Trophoblast cell (in vitro differentiated cells and primary cell): Measurements from ENCODE around the gene LIN7B.

Source experiments
- DNase-seq, 2 donors: peaks; one replicate each; pipeline ENCODE4 v3.0.0-alpha.2; 2016
- H2AFZ ChIP-seq: 2 replicates; pipeline ENCODE4 v1.6.1; 2013; ENCODE audit warnings: low read length, moderate library complexity, mild to moderate bottlenecking; ENCODE audit not compliant: insufficient read depth, poor library complexity
- H2AK5ac ChIP-seq: 2 replicates; pipeline ENCODE4 v1.6.1; 2013; ENCODE audit warnings: mild to moderate bottlenecking, low read length
- H2BK120ac ChIP-seq: 2 replicates; pipeline ENCODE4 v1.6.1; 2013; ENCODE audit warnings: low read length, mild to moderate bottlenecking, moderate library complexity; ENCODE audit not compliant: insufficient read depth, poor library complexity
- H2BK12ac ChIP-seq: 2 replicates; pipeline ENCODE4 v1.6.1; 2013; ENCODE audit warnings: mild to moderate bottlenecking, low read length, moderate library complexity
- H2BK5ac ChIP-seq: 2 replicates; pipeline ENCODE4 v1.6.1; 2013; ENCODE audit warnings: low read length, low read depth, moderate library complexity, mild to moderate bottlenecking; ENCODE audit not compliant: poor library complexity
- H3K14ac ChIP-seq: 2 replicates; pipeline ENCODE4 v1.6.1; 2013; ENCODE audit warnings: mild to moderate bottlenecking, low read length
- H3K18ac ChIP-seq: 2 replicates; pipeline ENCODE4 v1.6.1; 2013; ENCODE audit warnings: mild to moderate bottlenecking, low read length
- H3K23ac ChIP-seq: 2 replicates; pipeline ENCODE4 v1.6.1; 2013; ENCODE audit warnings: low read length
- H3K27ac ChIP-seq: 2 replicates; pipeline ENCODE4 v1.5.1; 2013; ENCODE audit warnings: low read depth, mild to moderate bottlenecking, inconsistent platforms, low read length, moderate library complexity
- H3K27me3 ChIP-seq: 2 replicates; pipeline ENCODE4 v1.6.1; 2013; ENCODE audit warnings: inconsistent platforms, mild to moderate bottlenecking, low read length, moderate library complexity; ENCODE audit not compliant: insufficient read depth
- H3K36me3 ChIP-seq, 2 experiments: 1 replicate in 1 of 2; 2 replicates in 1 of 2; pipeline ENCODE4 v1.6.1; 2013; ENCODE audit warnings: low read length in 2 of 2, mild to moderate bottlenecking in 2 of 2, moderate library complexity in 1 of 2; ENCODE audit not compliant: insufficient read depth in 2 of 2, control insufficient read depth in 1 of 2
- H3K4ac ChIP-seq: 2 replicates; pipeline ENCODE4 v1.6.1; 2013; ENCODE audit warnings: low read depth, mild to moderate bottlenecking, low read length, moderate library complexity
- H3K4me1 ChIP-seq, 2 experiments: 1 replicate in 1 of 2; 2 replicates in 1 of 2; pipeline ENCODE4 v1.6.1; 2013; ENCODE audit warnings: low read length in 2 of 2, mild to moderate bottlenecking in 2 of 2, moderate library complexity in 1 of 2; ENCODE audit not compliant: insufficient read depth in 2 of 2, control insufficient read depth in 1 of 2
- H3K4me2 ChIP-seq: 2 replicates; pipeline ENCODE4 v1.6.1; 2013; ENCODE audit warnings: inconsistent platforms, mild to moderate bottlenecking, low read length, moderate library complexity
- H3K4me3 ChIP-seq: 2 replicates; pipeline ENCODE4 v1.5.1; 2013; ENCODE audit warnings: mild to moderate bottlenecking, low read depth, low read length, inconsistent platforms
- H3K79me1 ChIP-seq: one replicate; pipeline ENCODE4 v1.6.1; 2013; ENCODE audit warnings: low read length
- H3K79me2 ChIP-seq: 2 replicates; pipeline ENCODE4 v1.6.1; 2013; ENCODE audit warnings: low read length, mild to moderate bottlenecking; ENCODE audit not compliant: control insufficient read depth, insufficient read depth, poor library complexity
- H3K9ac ChIP-seq: 2 replicates; pipeline ENCODE4 v1.6.1; 2013; ENCODE audit warnings: mild to moderate bottlenecking, low read length
- H3K9me3 ChIP-seq: 2 replicates; pipeline ENCODE4 v1.6.1; 2013; ENCODE audit warnings: low read depth, mild to moderate bottlenecking, control low read depth, inconsistent platforms, low read length; ENCODE audit not compliant: insufficient read depth
- H4K12ac ChIP-seq: 2 replicates; pipeline ENCODE4 v1.6.1; 2013; ENCODE audit warnings: low read depth, mild to moderate bottlenecking, low read length, moderate library complexity
- H4K8ac ChIP-seq: 2 replicates; pipeline ENCODE4 v1.6.1; 2013; ENCODE audit warnings: low read depth, mild to moderate bottlenecking, low read length, moderate library complexity
- H4K91ac ChIP-seq: one replicate; pipeline ENCODE4 v1.6.1; 2013; ENCODE audit warnings: low read depth, mild to moderate bottlenecking, low read length, moderate library complexity
- WGBS: extraction: QIAGEN DNeasy Blood & Tissue Kit; methylation state at CpG from one replicate; pipeline ENCODE4 v1.1.7; 2013; ENCODE audit warnings: missing lambda C conversion rate; ENCODE audit not compliant: insufficient read length, insufficient coverage; ENCODE audit errors: extremely low coverage; 5-methylcytosine and 5-hydroxymethylcytosine counted together

The LIN7B gene

GRCh38 chr19:49153167-49153809 lies 39.1 kb downstream of the LIN7B start:
- Histone ChIP-seq H2BK120ac (no peak overlapping the region), H3K23ac (no peak overlapping the region), H3K14ac (no peak overlapping the region), H2AK5ac (no peak overlapping the region), H3K27ac (no peak overlapping the region), H3K9ac (no peak overlapping the region), H3K9me3 (peaks cover 12% of the 10 kb centered on the region), H4K8ac (no peak overlapping the region), H3K36me3 (no peaks in the 10 kb centered on the region), H3K4me2 (no peak overlapping the region), H2BK12ac (no peak overlapping the region), H3K4ac (no peak overlapping the region), H3K79me2 (peaks cover 8% of the 10 kb centered on the region), H2AFZ (no peak overlapping the region), H3K4me3 (no peak overlapping the region), H3K79me1 (peaks cover 23% of the 10 kb centered on the region), H3K18ac (no peak overlapping the region), H3K4me1 (peaks cover 11 to 28% of the 10 kb centered on the region in 2 experiments), H2BK5ac (no peak overlapping the region), H4K91ac (no peak overlapping the region), H3K27me3 (no peaks in the 10 kb centered on the region), H4K12ac (no peak overlapping the region)
- no peak for DNase-seq
- WGBS, result no CpG with 5 or more reads among the region's 10 CpGs

- Histone ChIP-seq H3K14ac (no peak overlapping the region), H4K12ac (no peak overlapping the region), H2BK5ac (no peak overlapping the region), H2BK12ac (no peak overlapping the region), H3K4me1 (peaks cover 8 to 24% of the 10 kb centered on the region in 2 experiments), H3K4me3 (peak overlapping the region; percentile 7), H2BK120ac (no peak overlapping the region), H2AFZ (no peak overlapping the region), H3K4me2 (no peak overlapping the region), H3K36me3 (no peaks in the 10 kb centered on the region), H3K18ac (no peak overlapping the region), H3K9me3 (peaks cover 12% of the 10 kb centered on the region), H3K79me1 (peaks cover 18% of the 10 kb centered on the region), H3K79me2 (peaks cover 8% of the 10 kb centered on the region), H4K8ac (no peak overlapping the region), H3K27me3 (no peaks in the 10 kb centered on the region), H3K23ac (no peak overlapping the region), H4K91ac (no peak overlapping the region), H3K4ac (no peak overlapping the region), H3K27ac (no peak overlapping the region), H3K9ac (no peak overlapping the region), H2AK5ac (no peak overlapping the region)
- DNase-seq, result no peak
- no CpG with 5 or more reads among the region's 6 CpGs for WGBS
Observed at GRCh38 chr19:49154279-49154678, 40.1 kb downstream of the LIN7B start.

DNA sequence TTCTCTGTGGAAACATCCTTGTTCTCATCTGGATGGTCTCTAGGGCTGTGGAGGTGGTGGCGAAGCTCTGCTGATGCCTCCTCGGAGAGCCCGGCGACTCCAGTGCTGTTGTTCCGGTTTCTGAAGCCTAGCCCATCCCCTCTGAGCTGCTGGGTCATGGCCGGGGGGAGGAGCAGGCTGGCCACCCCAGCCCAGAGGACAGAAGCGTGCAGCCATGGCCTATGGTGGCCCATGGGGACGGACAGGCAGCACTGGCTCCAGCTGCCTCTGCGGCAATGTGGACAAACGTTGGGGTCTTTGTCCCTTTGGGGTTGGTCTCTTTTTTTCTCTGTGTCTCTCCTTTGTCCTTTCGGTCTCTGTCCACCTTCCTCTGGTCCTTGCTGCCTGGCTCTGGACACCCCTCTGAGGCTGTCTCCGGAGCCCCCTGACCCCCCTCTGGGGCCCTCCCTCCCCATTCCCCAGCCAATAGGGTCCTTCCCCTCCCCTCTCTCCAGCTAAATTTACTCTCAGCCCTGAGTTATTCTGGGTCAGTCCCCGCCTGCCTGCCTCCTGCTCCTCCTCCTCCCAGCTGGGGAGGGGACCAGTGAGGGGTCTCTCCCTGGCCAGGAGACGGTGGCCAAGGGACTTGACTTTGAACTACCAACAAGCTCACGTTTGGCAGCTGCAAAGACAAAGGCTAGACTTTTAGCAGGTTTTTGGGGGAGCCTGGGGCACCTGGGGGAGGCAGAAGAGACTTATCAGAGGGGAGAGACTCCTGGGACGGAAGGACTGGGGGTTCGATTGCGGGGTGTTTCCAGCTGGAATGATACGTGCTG lies 41.0 kb downstream of the LIN7B start, which contains the start of gene HRC:
Gene HRC (minus strand): TSS at position 392 of the 815 bp plus-strand sequence. CDS start 159 bp downstream, at position 233.
- Histone ChIP-seq H3K79me2 (peaks cover 8% of the 10 kb centered on the region), H3K9me3 (peaks cover 12% of the 10 kb centered on the region), H3K18ac (no peak within 1 kb of the TSS), H3K27me3 (no peaks in the 10 kb centered on the region), H4K12ac (no peak within 1 kb of the TSS), H3K9ac (no peak within 1 kb of the TSS), H3K23ac (no peak within 1 kb of the TSS), H2AFZ (no peak within 1 kb of the TSS), H3K36me3 (no peaks in the 10 kb centered on the region), H2BK120ac (no peak within 1 kb of the TSS), H3K4me2 (no peak within 1 kb of the TSS), H3K27ac (no peak within 1 kb of the TSS), H3K79me1 (peaks cover 14% of the 10 kb centered on the region), H3K4me1 (peaks cover 8 to 18% of the 10 kb centered on the region in 2 experiments), H4K8ac (no peak within 1 kb of the TSS), H2AK5ac (no peak within 1 kb of the TSS), H3K4ac (no peak within 1 kb of the TSS), H2BK5ac (no peak within 1 kb of the TSS), H3K14ac (no peak within 1 kb of the TSS), H4K91ac (peak within 1 kb of the TSS; percentile 20), H3K4me3 (peak within 1 kb of the TSS; percentile 7), H2BK12ac (no peak within 1 kb of the TSS)
- WGBS, result no CpG with 5 or more reads among the region's 19 CpGs
- DNase-seq, result peak in 1 of 2 donors; percentile 17

GRCh38 chr19:49155820-49156346 lies 41.7 kb downstream of the LIN7B start:
- peak overlapping the region; percentile 20 for H4K91ac ChIP-seq
- H3K18ac ChIP-seq, result no peak overlapping the region
- no peak for DNase-seq
- H2BK120ac ChIP-seq, result no peak overlapping the region
- no peak overlapping the region for H2AK5ac ChIP-seq
- peaks cover 10% of the 10 kb centered on the region for H3K79me1 ChIP-seq
- no peaks in the 10 kb centered on the region for H3K36me3 ChIP-seq
- H3K9me3 ChIP-seq, result peaks cover 12% of the 10 kb centered on the region
- H2BK12ac ChIP-seq, result no peak overlapping the region
- no peak overlapping the region for H3K4me3 ChIP-seq
- no peak overlapping the region for H3K4ac ChIP-seq
- H3K9ac ChIP-seq, result no peak overlapping the region
- H4K8ac ChIP-seq, result no peak overlapping the region
- no peak overlapping the region for H3K27ac ChIP-seq
- H2BK5ac ChIP-seq, result no peak overlapping the region
- H4K12ac ChIP-seq, result no peak overlapping the region
- H3K79me2 ChIP-seq, result peaks cover 6% of the 10 kb centered on the region
- H3K27me3 ChIP-seq, result no peaks in the 10 kb centered on the region
- H2AFZ ChIP-seq, result no peak overlapping the region
- no peak overlapping the region for H3K23ac ChIP-seq
- H3K4me1 ChIP-seq, result peaks cover 8 to 16% of the 10 kb centered on the region in 2 experiments
- H3K14ac ChIP-seq, result no peak overlapping the region
- WGBS, result no CpG with 5 or more reads among the region's 4 CpGs
- H3K4me2 ChIP-seq, result no peak overlapping the region
